H9 (cell line): ENCODE measurements around the gene CEP112. TPM values are rescaled to one million over a fixed set of nuclear protein-coding genes. Genes with fewer than 3 reads are reported as not detected.

Experiments
- DNase-seq: peaks from one replicate; pipeline ENCODE4 v3.0.0-alpha.2; 2017
- H2AFZ ChIP-seq: one replicate; pipeline ENCODE4 v1.6.1; 2013; ENCODE audit warnings: mild to moderate bottlenecking, low read length, control low read depth, moderate library complexity
- H2AK5ac ChIP-seq: 2 replicates; pipeline ENCODE4 v1.6.1; 2013; ENCODE audit warnings: low read length, control low read depth, mixed read lengths; ENCODE audit not compliant: insufficient read length
- H2BK120ac ChIP-seq: one replicate; pipeline ENCODE4 v1.6.1; 2013; ENCODE audit warnings: low read depth, mild to moderate bottlenecking, low read length, control low read depth, inconsistent platforms; ENCODE audit not compliant: poor library complexity, severe bottlenecking
- H2BK12ac ChIP-seq: 2 replicates; pipeline ENCODE4 v1.6.1; 2013; ENCODE audit warnings: low read length, control low read depth, mixed read lengths, low read depth; ENCODE audit not compliant: insufficient read length
- H2BK15ac ChIP-seq: 2 replicates; pipeline ENCODE4 v1.6.1; 2013; ENCODE audit warnings: low read depth, low read length, control low read depth
- H2BK20ac ChIP-seq: one replicate; pipeline ENCODE4 v1.6.1; 2013; ENCODE audit warnings: low read depth, mild to moderate bottlenecking, low read length, control low read depth, inconsistent platforms; ENCODE audit not compliant: poor library complexity, severe bottlenecking
- H2BK5ac ChIP-seq: 2 replicates; pipeline ENCODE4 v1.6.1; 2013; ENCODE audit warnings: low read length, control low read depth, mixed read lengths; ENCODE audit not compliant: insufficient read length
- H3K14ac ChIP-seq: 2 replicates; pipeline ENCODE4 v1.6.1; 2013; ENCODE audit warnings: low read length, control low read depth; ENCODE audit not compliant: insufficient read depth
- H3K18ac ChIP-seq: 2 replicates; pipeline ENCODE4 v1.6.1; 2013; ENCODE audit warnings: low read depth, mild to moderate bottlenecking, mixed read lengths, low read length, control low read depth; ENCODE audit not compliant: insufficient read length
- H3K23ac ChIP-seq: 2 replicates; pipeline ENCODE4 v1.6.1; 2013; ENCODE audit warnings: low read length, control low read depth, mixed read lengths, low read depth; ENCODE audit not compliant: insufficient read length
- H3K23me2 ChIP-seq: 2 replicates; pipeline ENCODE4 v1.6.1; 2013; ENCODE audit warnings: low read depth, mild to moderate bottlenecking, mixed read lengths, low read length, control low read depth; ENCODE audit not compliant: insufficient read length, poor library complexity, severe bottlenecking
- H3K27ac ChIP-seq: 2 replicates; pipeline ENCODE4 v1.5.1; 2013; ENCODE audit warnings: low read length, control low read depth, mixed read lengths, low read depth; ENCODE audit not compliant: insufficient read length
- H3K27me3 ChIP-seq: 2 replicates; pipeline ENCODE4 v1.6.1; 2013; ENCODE audit warnings: low read length, control low read depth, inconsistent platforms; ENCODE audit not compliant: insufficient read depth
- H3K4ac ChIP-seq: 2 replicates; pipeline ENCODE4 v1.6.1; 2013; ENCODE audit warnings: low read depth, mild to moderate bottlenecking, control low read depth, inconsistent platforms, low read length, moderate library complexity
- H3K4me1 ChIP-seq: 2 replicates; pipeline ENCODE4 v1.6.1; 2013; ENCODE audit warnings: low read length, control low read depth, inconsistent platforms; ENCODE audit not compliant: insufficient read depth
- H3K4me2 ChIP-seq: 2 replicates; pipeline ENCODE4 v1.6.1; 2013; ENCODE audit warnings: low read length, control low read depth, mixed read lengths; ENCODE audit not compliant: insufficient read length, insufficient read depth
- H3K56ac ChIP-seq: 2 replicates; pipeline ENCODE4 v1.6.1; 2013; ENCODE audit warnings: low read depth, mild to moderate bottlenecking, mixed read lengths, low read length, control low read depth; ENCODE audit not compliant: insufficient read length
- H3K79me1 ChIP-seq: 2 replicates; pipeline ENCODE4 v1.6.1; 2013; ENCODE audit warnings: low read depth, mild to moderate bottlenecking, moderate library complexity, low read length, control low read depth, inconsistent platforms; ENCODE audit not compliant: insufficient read depth, poor library complexity, severe bottlenecking
- H3K79me2 ChIP-seq: 2 replicates; pipeline ENCODE4 v1.6.1; 2013; ENCODE audit warnings: low read length, control low read depth, inconsistent platforms; ENCODE audit not compliant: insufficient read depth
- H3K9ac ChIP-seq: 2 replicates; pipeline ENCODE4 v1.6.1; 2013; ENCODE audit warnings: low read length, control low read depth, mixed read lengths; ENCODE audit not compliant: insufficient read length; ENCODE audit errors: extremely low read depth
- H3K9me3 ChIP-seq: one replicate; pipeline ENCODE4 v1.6.1; 2013; ENCODE audit warnings: low read depth, low read length, inconsistent platforms; ENCODE audit not compliant: control insufficient read depth
- H3T11ph ChIP-seq: one replicate; pipeline ENCODE4 v1.6.1; 2013; ENCODE audit warnings: mild to moderate bottlenecking, low read length, control low read depth, inconsistent platforms
- H4K20me1 ChIP-seq: one replicate; pipeline ENCODE4 v1.6.1; 2013; ENCODE audit not compliant: control insufficient read depth, insufficient read length, insufficient read depth
- H4K5ac ChIP-seq: 2 replicates; pipeline ENCODE4 v1.6.1; 2013; ENCODE audit warnings: low read depth, mild to moderate bottlenecking, mixed read lengths, low read length, control low read depth; ENCODE audit not compliant: insufficient read length
- H4K8ac ChIP-seq: replicated peaks from 2 replicates; pipeline ENCODE4 v1.6.1; 2013; ENCODE audit warnings: low read length, control low read depth, mixed read lengths, low read depth; ENCODE audit not compliant: insufficient read length
- H4K91ac ChIP-seq: 2 replicates; pipeline ENCODE4 v1.6.1; 2013; ENCODE audit warnings: low read depth, mild to moderate bottlenecking, moderate library complexity, mixed read lengths, low read length, control low read depth; ENCODE audit not compliant: insufficient read length
- H3K27ac Mint-ChIP-seq, 3 experiments: 2 replicates in 2 of 3; 3 replicates in 1 of 3; pipeline ENCODE4 v1.8.0; 2020 to 2021; ENCODE audit warnings: mixed read lengths in 3 of 3, mild to moderate bottlenecking in 1 of 3, moderate library complexity in 1 of 3
- H3K27me3 Mint-ChIP-seq: 2 replicates; pipeline ENCODE4 v1.8.0; 2021; ENCODE audit warnings: low read depth, mild to moderate bottlenecking, moderate library complexity, mixed read lengths
- H3K36me3 Mint-ChIP-seq, 3 experiments: 2 replicates in 2 of 3; 3 replicates in 1 of 3; pipeline ENCODE4 v1.8.0; 2020 to 2021; ENCODE audit warnings: low read depth in 3 of 3, mixed read lengths in 3 of 3; ENCODE audit not compliant: insufficient read depth in 1 of 3
- H3K4me1 Mint-ChIP-seq, 2 experiments: 2 replicates each; pipeline ENCODE4 v1.8.0; 2020; ENCODE audit warnings: mixed read lengths in 2 of 2
- H3K4me3 Mint-ChIP-seq, 2 experiments: 2 replicates in 1 of 2; 3 replicates in 1 of 2; pipeline ENCODE4 v1.8.0; 2020 to 2021; ENCODE audit warnings: mild to moderate bottlenecking in 2 of 2, mixed read lengths in 2 of 2, moderate library complexity in 1 of 2
- H3K9me3 Mint-ChIP-seq, 2 experiments: 2 replicates in 1 of 2; 3 replicates in 1 of 2; pipeline ENCODE4 v1.8.0; 2020; ENCODE audit warnings: mild to moderate bottlenecking in 2 of 2, mixed read lengths in 2 of 2, moderate library complexity in 1 of 2
- CTCF ChIP-seq: fragments of 200-600 bp; sonication (generic); conservative IDR thresholded peaks from 3 replicates; pipeline ENCODE4 v1.8.0; 2021; ENCODE audit warnings: antibody characterized with exemption, mild to moderate bottlenecking
- WGBS: extraction: QIAGEN DNeasy Blood & Tissue Kit; methylation state at CpG from one replicate; pipeline ENCODE4 v1.1.7; 2013; ENCODE audit warnings: missing lambda C conversion rate, low lambda C conversion rate, mixed read lengths; ENCODE audit not compliant: insufficient read length; ENCODE audit errors: extremely low coverage; 5-methylcytosine and 5-hydroxymethylcytosine counted together
- total RNA-seq: library from RNA; stranded (reverse); gene quantifications from 2 replicates; pipeline ENCODE4 v1.2.1, GENCODE V29; 2021

The CEP112 gene
- total RNA-seq, 1 experiment from 2014 or later, result 5.4 TPM

GRCh38 chr17:66221755-66222530, 30.0 kb upstream of the CEP112 start:
- Histone ChIP-seq H3K79me2 (no peaks in the 10 kb centered on the region), H2BK120ac (no peak overlapping the region), H4K20me1 (no peaks in the 10 kb centered on the region), H2BK5ac (no peak overlapping the region), H2AFZ (no peak overlapping the region), H3K4ac (no peak overlapping the region), H3K14ac (no peak overlapping the region), H3K9ac (no peak overlapping the region), H3K23ac (no peak overlapping the region), H3K9me3 (no peaks in the 10 kb centered on the region), H2AK5ac (no peak overlapping the region), H3K18ac (no peak overlapping the region), H3T11ph (no peak overlapping the region), H3K4me1 (no peaks in the 10 kb centered on the region), H3K27ac (no peak overlapping the region), H3K23me2 (no peaks in the 10 kb centered on the region), H3K56ac (no peak overlapping the region), H3K27me3 (no peaks in the 10 kb centered on the region), H4K5ac (no peak overlapping the region), H2BK15ac (no peak overlapping the region), H3K79me1 (no peaks in the 10 kb centered on the region), H2BK20ac (no peak overlapping the region), H3K4me2 (no peak overlapping the region), H4K91ac (no peak overlapping the region), H4K8ac (no peak overlapping the region), H2BK12ac (no peak overlapping the region)
- no peaks in the 10 kb centered on the region for H3K4me1 Mint-ChIP-seq
- H3K4me3 Mint-ChIP-seq, result no peak overlapping the region
- DNase-seq, result no peak
- no peak overlapping the region for H3K27ac Mint-ChIP-seq
- no peaks in the 10 kb centered on the region; the same call in 1 of the 2 replicates for H3K27me3 Mint-ChIP-seq
- WGBS, result no CpG with 5 or more reads among the region's 11 CpGs
- TF ChIP-seq CTCF, result no peak
- no peaks in the 10 kb centered on the region for H3K36me3 Mint-ChIP-seq
- H3K9me3 Mint-ChIP-seq, result no peaks in the 10 kb centered on the region
